B cell (primary cell): ENCODE results near the gene POLD2.

Source experiments
- CTCF ChIP-seq: fragments of 200-600 bp; IDR thresholded peaks from one replicate; pipeline ENCODE4 v1.8.0; 2022; ENCODE audit warnings: antibody characterized with exemption, mild to moderate bottlenecking
- EZH2 ChIP-seq: IDR thresholded peaks from 2 replicates; pipeline ENCODE4 v1.6.1; 2012; ENCODE audit warnings: borderline replicate concordance, low read depth, mild to moderate bottlenecking, moderate library complexity, low read length; ENCODE audit not compliant: insufficient read depth, poor library complexity, severe bottlenecking

GRCh38 chr7:44122529-44122928 is 819 bp downstream of the POLD2 start:
- TF ChIP-seq CTCF (no peak), EZH2 (no peak)
